HL-60 (cell line): ENCODE measurements around the gene DIO2.

Experiments
- DNase-seq, 2 experiments: peaks; one replicate each; pipeline ENCODE4 v3.0.0-alpha.2; 2010 to 2020; ENCODE audit warnings: low read depth in 1 of 2, low spot score in 1 of 2
- H3K27ac ChIP-seq: fragments of 250-450 bp; sonication (Bioruptor Pico); replicated peaks from 2 replicates; pipeline ENCODE4 v1.5.1; 2020; ENCODE audit warnings: mild to moderate bottlenecking, moderate library complexity
- H3K27me3 ChIP-seq: fragments of 250-450 bp; sonication (Bioruptor Pico); 2 replicates; pipeline ENCODE4 v1.5.1; 2021; ENCODE audit warnings: mild to moderate bottlenecking, moderate library complexity; ENCODE audit not compliant: insufficient read depth, poor library complexity, severe bottlenecking
- H3K4me3 ChIP-seq: replicated peaks from 2 replicates; pipeline ENCODE4 v1.5.1; 2011; ENCODE audit warnings: mild to moderate bottlenecking, control low read depth, low read length; ENCODE audit not compliant: insufficient read depth
- CTCF ChIP-seq: IDR thresholded peaks from one replicate; pipeline ENCODE4 v1.5.1; 2011; ENCODE audit warnings: low read length, control low read depth, inconsistent platforms; ENCODE audit not compliant: insufficient read depth
- GABPA ChIP-seq: IDR thresholded peaks from 2 replicates; pipeline ENCODE4 v1.6.1; 2012; ENCODE audit warnings: low read depth
- POLR2AphosphoS5 ChIP-seq: IDR thresholded peaks from 2 replicates; pipeline ENCODE4 v1.6.1; 2012; ENCODE audit warnings: low read depth
- SPI1 ChIP-seq: IDR thresholded peaks from 2 replicates; pipeline ENCODE4 v1.6.1; 2012; ENCODE audit warnings: low read depth, mild to moderate bottlenecking, borderline replicate concordance
- TF ChIP-seq, protein P1 (sequence below): IDR thresholded peaks from 2 replicates; pipeline ENCODE4 v1.6.1; 2012; ENCODE audit warnings: low read depth; ENCODE audit not compliant: insufficient replicate concordance

Gene DIO2

DNA sequence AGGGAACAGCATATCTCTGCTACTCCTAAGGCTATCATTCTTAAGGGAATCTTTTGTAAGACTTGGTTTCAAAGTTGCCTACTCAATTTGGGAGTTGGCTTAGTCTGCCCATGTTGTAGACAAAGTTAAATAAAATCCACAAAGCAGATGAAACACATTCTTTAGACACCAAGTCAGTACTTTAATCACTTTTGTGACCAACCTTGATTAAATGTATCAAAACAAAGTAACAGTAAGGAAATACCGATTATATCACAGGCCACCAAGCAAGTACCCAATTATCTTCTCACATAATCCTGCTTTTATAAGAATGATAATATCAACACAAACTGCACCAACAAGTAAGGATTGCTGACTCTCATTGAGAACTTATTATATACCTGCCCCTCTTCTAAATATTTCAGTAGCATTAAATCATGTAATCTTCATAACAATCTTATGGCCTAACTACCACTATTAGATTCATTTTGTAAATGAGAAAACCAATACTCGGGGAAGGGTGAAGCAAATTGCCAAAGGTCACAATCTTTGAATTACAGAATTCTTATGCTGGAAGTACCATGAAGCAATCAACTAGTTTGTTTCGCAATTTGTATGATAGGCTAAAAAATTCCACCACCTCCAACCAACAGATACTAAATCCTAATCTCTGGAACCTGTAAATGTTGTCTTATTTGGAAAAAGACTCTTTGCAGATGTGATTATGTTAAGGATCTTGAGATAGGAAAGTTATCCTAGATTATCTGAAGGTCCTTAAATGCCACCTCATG, 12.6 kb upstream of the DIO2 start:
- H3K27me3 ChIP-seq, result no peaks in the 10 kb centered on the region
- no peak overlapping the region for H3K4me3 ChIP-seq
- no peak for DNase-seq
- H3K27ac ChIP-seq, result no peak overlapping the region
- TF ChIP-seq CTCF, result no peak
- no peak for TF ChIP-seq POLR2AphosphoS5
- TF ChIP-seq GABPA, result no peak
- TF ChIP-seq, protein P1, sequence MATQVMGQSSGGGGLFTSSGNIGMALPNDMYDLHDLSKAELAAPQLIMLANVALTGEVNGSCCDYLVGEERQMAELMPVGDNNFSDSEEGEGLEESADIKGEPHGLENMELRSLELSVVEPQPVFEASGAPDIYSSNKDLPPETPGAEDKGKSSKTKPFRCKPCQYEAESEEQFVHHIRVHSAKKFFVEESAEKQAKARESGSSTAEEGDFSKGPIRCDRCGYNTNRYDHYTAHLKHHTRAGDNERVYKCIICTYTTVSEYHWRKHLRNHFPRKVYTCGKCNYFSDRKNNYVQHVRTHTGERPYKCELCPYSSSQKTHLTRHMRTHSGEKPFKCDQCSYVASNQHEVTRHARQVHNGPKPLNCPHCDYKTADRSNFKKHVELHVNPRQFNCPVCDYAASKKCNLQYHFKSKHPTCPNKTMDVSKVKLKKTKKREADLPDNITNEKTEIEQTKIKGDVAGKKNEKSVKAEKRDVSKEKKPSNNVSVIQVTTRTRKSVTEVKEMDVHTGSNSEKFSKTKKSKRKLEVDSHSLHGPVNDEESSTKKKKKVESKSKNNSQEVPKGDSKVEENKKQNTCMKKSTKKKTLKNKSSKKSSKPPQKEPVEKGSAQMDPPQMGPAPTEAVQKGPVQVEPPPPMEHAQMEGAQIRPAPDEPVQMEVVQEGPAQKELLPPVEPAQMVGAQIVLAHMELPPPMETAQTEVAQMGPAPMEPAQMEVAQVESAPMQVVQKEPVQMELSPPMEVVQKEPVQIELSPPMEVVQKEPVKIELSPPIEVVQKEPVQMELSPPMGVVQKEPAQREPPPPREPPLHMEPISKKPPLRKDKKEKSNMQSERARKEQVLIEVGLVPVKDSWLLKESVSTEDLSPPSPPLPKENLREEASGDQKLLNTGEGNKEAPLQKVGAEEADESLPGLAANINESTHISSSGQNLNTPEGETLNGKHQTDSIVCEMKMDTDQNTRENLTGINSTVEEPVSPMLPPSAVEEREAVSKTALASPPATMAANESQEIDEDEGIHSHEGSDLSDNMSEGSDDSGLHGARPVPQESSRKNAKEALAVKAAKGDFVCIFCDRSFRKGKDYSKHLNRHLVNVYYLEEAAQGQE, result no peak
- no peak for TF ChIP-seq SPI1

DNA sequence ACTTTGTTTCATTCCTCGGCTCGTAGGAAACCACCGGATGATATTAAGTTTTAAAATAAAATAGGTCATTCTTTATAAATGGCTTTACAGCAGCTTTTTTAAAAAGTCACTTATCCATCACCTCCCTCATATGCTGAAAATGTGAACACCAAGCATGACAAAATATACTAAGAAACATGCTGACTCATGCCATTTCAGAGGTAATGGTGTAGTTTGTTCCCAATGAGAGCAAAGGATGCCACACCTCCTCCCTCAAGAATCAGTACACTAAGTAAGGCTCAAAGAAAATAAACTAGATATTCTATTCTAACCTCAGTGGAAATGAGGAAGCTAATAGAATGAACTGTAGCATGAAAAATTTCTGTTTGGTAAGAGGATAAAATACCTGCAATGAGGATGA, 5.5 kb upstream of the DIO2 start:
- Histone ChIP-seq H3K27me3 (no peaks in the 10 kb centered on the region), H3K27ac (no peak overlapping the region), H3K4me3 (no peak overlapping the region)
- DNase-seq, result no peak
- no peak for TF ChIP-seq CTCF
- TF ChIP-seq POLR2AphosphoS5, result no peak
- TF ChIP-seq, protein P1, result no peak
- TF ChIP-seq SPI1, result no peak
- no peak for TF ChIP-seq GABPA

- no peak for DNase-seq
- no peak overlapping the region for H3K4me3 ChIP-seq
- no peaks in the 10 kb centered on the region for H3K27me3 ChIP-seq
- no peak for TF ChIP-seq CTCF
- TF ChIP-seq POLR2AphosphoS5, result no peak
- TF ChIP-seq GABPA, result no peak
- no peak overlapping the region for H3K27ac ChIP-seq
Observed at GRCh38 chr14:80215756-80216581, 4.7 kb upstream of the DIO2 start.
